GM12892 (cell line): ENCODE results near the gene LY86.

ENCODE experiments used
- POLR2A ChIP-seq: IDR thresholded peaks from 2 replicates; pipeline ENCODE4 v1.6.1; 2011; ENCODE audit warnings: low read depth, low read length, control low read depth
- POLR2AphosphoS5 ChIP-seq: IDR thresholded peaks from 2 replicates; pipeline ENCODE4 v1.6.1; 2011; ENCODE audit warnings: low read depth, low read length, control low read depth

GRCh38 chr6:6604566-6604965, 16.0 kb downstream of the LY86 start:
- TF ChIP-seq POLR2A (no peak), POLR2AphosphoS5 (no peak)
